T47D (cell line): ENCODE data around the gene ZNF683.
"Not testable (repeated sequence)": the region's sequence is repeated elsewhere in the genome, so short reads cannot be mapped to it uniquely, and the experiment has no call there.

Experiments
- DNase-seq, 2 experiments: peaks; one replicate each; pipeline versions ENCODE4 v3.0.0 to v3.0.0-alpha.2; 2011 to 2012; ENCODE audit warnings: low read depth in 1 of 2, low spot score in 1 of 2
- JUND ChIP-seq: IDR thresholded peaks from 2 replicates; pipeline ENCODE4 v1.6.1; 2012; ENCODE audit warnings: low read depth
- in situ Hi-C: cut with HindIII; loops from 2 replicates; pipeline ENCODE4 v1.10.0; 2016; ENCODE audit warnings: low sequenced_read_pairs, low pct_unique_long_range_greater_than_20kb

Gene ZNF683

GRCh38 chr1:26372611-26373010 is at the start of gene ZNF683:
Gene ZNF683 (minus strand): TSS chr1:26372750. CDS start chr1:26368571, 4,179 bp downstream.
- in situ Hi-C loops, DNase-seq: not testable (repeated sequence)

GRCh38 chr1:26419494-26419893 is 46.9 kb upstream of the ZNF683 start:
- in situ Hi-C loops: no loop called here
- DNase-seq: no peak
- TF ChIP-seq JUND: no peak

DNA sequence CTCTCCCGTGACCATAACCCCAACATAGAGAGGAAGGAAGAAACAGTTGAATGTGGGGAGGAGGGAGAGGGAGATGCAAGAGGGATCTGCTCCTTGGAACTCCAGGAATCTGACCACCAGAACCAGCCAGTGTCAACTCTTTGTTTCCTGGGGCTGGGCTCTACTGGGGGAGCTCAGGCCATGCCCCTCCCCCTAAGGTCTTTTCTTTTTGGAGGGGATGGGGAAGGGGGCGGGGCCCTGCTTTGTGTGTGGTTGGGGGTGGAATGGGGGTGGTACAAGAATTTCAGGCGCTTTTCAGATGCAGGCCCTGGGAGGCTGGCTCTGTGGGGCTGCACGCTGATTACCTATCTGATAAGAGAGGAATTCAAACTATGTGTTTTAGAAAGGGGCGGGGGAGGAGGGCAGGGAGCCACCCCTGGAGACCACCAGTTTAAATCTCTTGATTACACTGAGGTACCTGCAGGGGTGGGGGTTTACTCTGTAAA is 46.4 kb upstream of the ZNF683 start:
- DNase-seq: no peak
- in situ Hi-C loops: no loop called here
- TF ChIP-seq JUND: no peak

GRCh38 chr1:26417111-26417759 is 44.7 kb upstream of the ZNF683 start:
- TF ChIP-seq JUND: no peak
- in situ Hi-C loops: no loop called here
- peak; percentile 47 to 85 for DNase-seq

DNA sequence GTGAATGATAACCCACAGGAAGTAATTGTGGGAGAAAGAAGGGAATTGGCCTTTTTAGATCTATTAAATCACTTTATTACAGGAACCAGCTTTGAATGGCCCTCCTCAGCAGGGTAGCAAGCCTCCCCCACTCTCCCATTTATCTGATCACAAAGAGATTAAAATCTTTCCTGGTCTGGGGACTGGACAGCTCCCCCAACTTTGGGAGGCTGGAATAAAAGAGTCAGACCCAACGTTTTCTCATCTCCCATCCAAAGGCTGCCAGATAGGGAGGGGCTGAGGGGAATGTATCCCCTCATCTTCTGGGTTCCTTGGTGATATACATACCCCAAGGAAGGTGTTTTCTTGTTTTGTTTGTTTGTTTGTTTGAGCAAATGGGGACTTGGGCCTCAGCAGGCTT is 40.5 kb upstream of the ZNF683 start:
- no peak for DNase-seq
- TF ChIP-seq JUND: no peak
- in situ Hi-C loops: no loop called here

- DNase-seq: peak; percentile 21 to 97
- in situ Hi-C loops: no loop called here
- TF ChIP-seq JUND: no peak; the same call in 1 of the 2 replicates
Observed at GRCh38 chr1:26412180-26412840, 39.8 kb upstream of the ZNF683 start.

DNA sequence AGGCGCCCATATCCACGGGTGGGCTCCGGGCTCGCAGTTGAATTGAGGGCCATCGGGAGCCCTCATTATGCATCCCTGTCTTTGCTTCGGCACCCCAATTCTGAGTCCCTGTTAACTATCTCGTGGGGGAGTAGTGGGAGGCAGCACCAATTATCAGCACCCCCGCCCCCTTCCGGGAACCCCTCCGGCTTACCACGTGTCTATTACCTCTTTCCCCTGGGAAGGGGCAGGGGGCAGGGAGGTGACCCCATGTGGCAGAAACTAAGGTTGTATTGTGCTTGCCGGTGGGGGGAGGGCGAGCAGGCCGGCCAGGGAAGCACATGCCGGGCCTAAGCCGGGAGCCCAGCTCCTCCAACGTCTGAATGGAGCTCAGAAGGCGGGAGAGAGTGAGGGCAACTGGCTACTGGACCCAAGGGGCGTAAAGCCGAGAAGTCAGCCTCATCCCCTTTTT is 39.1 kb upstream of the ZNF683 start:
- peak in 1 of 2 experiments; percentile 45 for DNase-seq
- no peak for TF ChIP-seq JUND
- in situ Hi-C loops: no loop called here

DNA sequence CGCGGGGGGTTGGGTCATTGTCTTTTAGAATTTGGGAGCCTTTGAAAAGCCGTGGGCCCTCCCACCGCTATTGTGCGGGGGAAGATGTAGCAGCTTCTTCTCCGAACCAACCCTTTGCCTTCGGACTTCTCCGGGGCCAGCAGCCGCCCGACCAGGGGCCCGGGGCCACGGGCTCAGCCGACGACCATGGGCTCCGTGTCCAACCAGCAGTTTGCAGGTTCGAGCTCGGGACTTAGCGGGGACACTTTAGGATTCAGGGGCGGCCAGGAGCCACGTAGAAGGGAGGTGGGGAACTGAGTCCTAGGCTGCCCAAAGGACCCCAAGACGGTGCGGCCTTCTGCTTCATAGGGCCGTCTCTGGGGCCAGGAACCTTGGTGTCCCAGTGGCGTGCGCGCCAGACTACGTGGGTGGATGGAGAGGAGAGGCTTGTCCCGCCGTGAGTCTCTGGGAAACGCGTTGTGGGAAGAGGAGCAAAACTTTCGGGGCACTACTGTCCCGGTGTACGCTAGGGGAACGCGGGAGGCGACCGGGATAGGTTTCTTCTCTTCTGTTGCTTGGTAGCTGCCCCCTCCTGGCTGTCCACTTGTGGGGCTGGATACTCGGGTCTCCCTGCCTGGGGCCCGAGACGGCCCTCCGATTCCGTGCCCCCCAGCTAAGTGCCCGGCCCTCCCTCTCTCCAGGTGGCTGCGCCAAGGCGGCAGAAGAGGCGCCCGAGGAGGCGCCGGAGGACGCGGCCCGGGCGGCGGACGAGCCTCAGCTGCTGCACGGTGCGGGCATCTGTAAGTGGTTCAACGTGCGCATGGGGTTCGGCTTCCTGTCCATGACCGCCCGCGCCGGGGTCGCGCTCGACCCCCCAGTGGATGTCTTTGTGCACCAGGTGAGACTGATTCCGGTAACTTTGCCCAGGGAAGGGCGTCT is 38.4 kb upstream of the ZNF683 start, which contains the start of gene LIN28A:
Gene LIN28A (plus strand): TSS at position 112 of the 918 bp plus-strand sequence. CDS start 75 bp downstream, at position 187.
- in situ Hi-C loops: no loop called here
- no peak for TF ChIP-seq JUND

DNA sequence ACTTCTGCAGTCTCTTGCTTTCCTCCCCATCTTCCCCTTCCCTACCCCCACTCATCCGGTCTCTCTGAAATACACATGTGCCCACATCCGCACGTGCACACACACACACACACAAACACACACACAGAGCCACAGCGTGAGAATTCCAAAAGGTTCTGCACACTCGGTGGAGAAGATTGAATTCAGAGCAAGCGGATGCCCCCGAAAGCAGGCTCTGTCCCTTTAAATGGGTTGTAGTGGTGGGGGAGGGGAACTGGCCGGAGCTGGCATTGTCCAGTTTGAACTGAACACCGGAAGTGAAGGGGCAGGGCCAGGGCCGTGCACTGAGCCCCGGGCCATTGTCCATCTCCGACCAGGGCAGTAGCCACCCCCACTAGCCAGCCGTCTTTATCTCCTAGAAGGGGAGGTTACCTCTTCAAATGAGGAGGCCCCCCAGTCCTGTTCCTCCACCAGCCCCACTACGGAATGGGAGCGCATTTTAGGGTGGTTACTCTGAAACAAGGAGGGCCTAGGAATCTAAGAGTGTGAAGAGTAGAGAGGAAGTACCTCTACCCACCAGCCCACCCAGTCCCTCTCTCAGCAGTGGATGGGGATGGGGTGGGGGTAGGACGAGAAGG is 36.7 kb upstream of the ZNF683 start:
- in situ Hi-C loops: no loop called here
- no peak for TF ChIP-seq JUND
- peak in 1 of 2 experiments; percentile 89 for DNase-seq

More for the DNA sequence above, 38.4 kb upstream of the ZNF683 start, which contains the start of gene LIN28A:
- DNase-seq: peak in 1 of 2 experiments; percentile 49

- no peak for TF ChIP-seq JUND
- in situ Hi-C loops: no loop called here
- DNase-seq: peak in 1 of 2 experiments; percentile 83
Observed at GRCh38 chr1:26408604-26409003, 36.1 kb upstream of the ZNF683 start.

- no peak for TF ChIP-seq JUND
- DNase-seq: no peak
- in situ Hi-C loops: no loop called here
Observed at GRCh38 chr1:26405281-26405915, 32.8 kb upstream of the ZNF683 start.
